Gastrocnemius medialis (tissue), 4 donors: ENCODE measurements around the gene RIMKLB. TPM values are rescaled to one million over a fixed set of nuclear protein-coding genes. Genes with fewer than 3 reads are reported as not detected.

Experiments
- ATAC-seq, 2 donors: fragments of 150-250 bp; one replicate each; pipeline ENCODE4 v1.9.1; 2016
- DNase-seq, 2 donors: peaks; one replicate each; pipeline ENCODE4 v3.0.0-alpha.2; 2019
- H3K27ac ChIP-seq, 4 donors: fragments of 200-600 bp; sonication (generic); 1 replicate in 1 of 4; 2 replicates in 3 of 4; pipeline ENCODE4 v1.5.1; 2016 to 2018; ENCODE audit warnings: mild to moderate bottlenecking in 2 of 4, moderate library complexity in 1 of 4
- H3K27me3 ChIP-seq, 3 donors: fragments of 200-600 bp; sonication (generic) in 2 of 3; 1 replicate in 1 of 3; 2 replicates in 2 of 3; pipeline versions ENCODE4 v1.5.1 to v1.6.0; 2016 to 2019; ENCODE audit warnings: mild to moderate bottlenecking in 1 of 3, moderate library complexity in 1 of 3
- H3K36me3 ChIP-seq, 2 donors: fragments of 200-600 bp; sonication (generic) in 1 of 2; one replicate each; pipeline ENCODE4 v1.5.1; 2017 to 2018
- H3K4me1 ChIP-seq, 2 donors: fragments of 200-600 bp; sonication (generic) in 1 of 2; one replicate each; pipeline ENCODE4 v1.5.1; 2016 to 2017; ENCODE audit warnings: mild to moderate bottlenecking in 2 of 2
- H3K4me3 ChIP-seq, 4 donors: fragments of 200-600 bp; sonication (generic) in 3 of 4; 1 replicate in 1 of 4; 2 replicates in 3 of 4; pipeline ENCODE4 v1.5.1; 2016 to 2019; ENCODE audit warnings: mild to moderate bottlenecking in 2 of 4
- H3K9me3 ChIP-seq, 3 donors: fragments of 200-600 bp; sonication (generic) in 2 of 3; 1 replicate in 1 of 3; 2 replicates in 2 of 3; pipeline ENCODE4 v1.5.1; 2016 to 2019
- CTCF ChIP-seq, 5 experiments: fragments of 450-650 bp in 3 of 5; fragments of 200-600 bp in 2 of 5; sonication (generic) in 2 of 5; IDR thresholded peaks in 4 of 5; conservative IDR thresholded peaks in 1 of 5; 1 replicate in 4 of 5; 2 replicates in 1 of 5; pipeline ENCODE4 v1.5.1; 2016 to 2019; ENCODE audit warnings: antibody characterized with exemption in 5 of 5, mild to moderate bottlenecking in 3 of 5, moderate library complexity in 3 of 5
- POLR2A ChIP-seq, 2 donors: fragments of 450-650 bp; IDR thresholded peaks; one replicate each; pipeline ENCODE4 v1.6.1; 2017; ENCODE audit warnings: antibody characterized with exemption in 2 of 2, mild to moderate bottlenecking in 2 of 2, moderate library complexity in 2 of 2
- in situ Hi-C, 4 donors: fragments of 200-750 bp; cut with MboI; loops; one replicate each; pipeline versions ENCODE4 v1.15.0 to v1.8.0; 2017; ENCODE audit warnings: low sequenced_read_pairs in 4 of 4
- intact Hi-C: fragments of 100-400 bp; cut with DNase I; formaldehyde crosslinking; loops from one replicate; pipeline ENCODE4 v1.15.1; 2023; ENCODE audit warnings: low total_unique reads
- total RNA-seq, 4 donors: library from RNA; depleted of rRNA; stranded (reverse); fragments of >200 nt; gene quantifications; one replicate each; pipeline versions ENCODE4 v1.1.0 to v1.2.3, GENCODE V29; 2016

The RIMKLB gene
- total RNA-seq, 4 donors from 2014 or later: 6.9 to 13.7 (median 11.5) TPM

GRCh38 chr12:8813572-8814357, 116.0 kb downstream of the RIMKLB start:
- H3K4me3 ChIP-seq: no peak overlapping the region
- ATAC-seq (no peak), DNase-seq (no peak)
- no peaks in the 10 kb centered on the region for H3K9me3 ChIP-seq
- no peaks in the 10 kb centered on the region for H3K27me3 ChIP-seq
- TF ChIP-seq CTCF (IDR thresholded peaks at IDR 0.05 in 4 of 5, conservative IDR thresholded peaks at IDR 0.05 in 1 of 5) (no peak), POLR2A (IDR thresholded peaks at IDR 0.05) (no peak)
- H3K36me3 ChIP-seq: no peaks in the 10 kb centered on the region
- no peak overlapping the region for H3K27ac ChIP-seq
- in situ Hi-C loops (no loop called here), intact Hi-C loops (no loop called here)
- no peaks in the 10 kb centered on the region for H3K4me1 ChIP-seq

GRCh38 chr12:8816448-8817050, 118.8 kb downstream of the RIMKLB start:
- in situ Hi-C loops (no loop called here), intact Hi-C loops (no loop called here)
- H3K9me3 ChIP-seq: no peaks in the 10 kb centered on the region
- TF ChIP-seq POLR2A (IDR thresholded peaks at IDR 0.05) (no peak), CTCF (IDR thresholded peaks at IDR 0.05 in 4 of 5, conservative IDR thresholded peaks at IDR 0.05 in 1 of 5) (no peak)
- no peak overlapping the region for H3K4me3 ChIP-seq
- H3K27me3 ChIP-seq: no peaks in the 10 kb centered on the region
- H3K36me3 ChIP-seq: no peaks in the 10 kb centered on the region
- no peak overlapping the region for H3K27ac ChIP-seq
- DNase-seq (no peak), ATAC-seq (no peak)
- no peaks in the 10 kb centered on the region for H3K4me1 ChIP-seq

GRCh38 chr12:8817856-8818255, 120.1 kb downstream of the RIMKLB start:
- intact Hi-C loops: no loop called here
- ATAC-seq: no peak
- no peaks in the 10 kb centered on the region for H3K9me3 ChIP-seq

GRCh38 chr12:8818526-8818925, 120.7 kb downstream of the RIMKLB start:
- H3K27ac ChIP-seq: no peak overlapping the region
- no peaks in the 10 kb centered on the region for H3K9me3 ChIP-seq
- no peaks in the 10 kb centered on the region for H3K36me3 ChIP-seq
- no peaks in the 10 kb centered on the region for H3K4me1 ChIP-seq
- DNase-seq (no peak), ATAC-seq (no peak)
- in situ Hi-C loops (no loop called here), intact Hi-C loops (no loop called here)
- H3K4me3 ChIP-seq: no peak overlapping the region
- H3K27me3 ChIP-seq: no peaks in the 10 kb centered on the region
- TF ChIP-seq CTCF (IDR thresholded peaks at IDR 0.05 in 4 of 5, conservative IDR thresholded peaks at IDR 0.05 in 1 of 5) (no peak), POLR2A (IDR thresholded peaks at IDR 0.05) (no peak)

More at GRCh38 chr12:8817856-8818255, 120.1 kb downstream of the RIMKLB start:
- no peak overlapping the region for H3K4me3 ChIP-seq
- DNase-seq: no peak
- in situ Hi-C loops: no loop called here
- H3K27ac ChIP-seq: no peak overlapping the region
- H3K36me3 ChIP-seq: no peaks in the 10 kb centered on the region
- no peaks in the 10 kb centered on the region for H3K27me3 ChIP-seq
- TF ChIP-seq CTCF (IDR thresholded peaks at IDR 0.05 in 4 of 5, conservative IDR thresholded peaks at IDR 0.05 in 1 of 5) (no peak), POLR2A (IDR thresholded peaks at IDR 0.05) (no peak)
- no peaks in the 10 kb centered on the region for H3K4me1 ChIP-seq
